Measurements from ENCODE around the gene MAGI1.

DNA sequence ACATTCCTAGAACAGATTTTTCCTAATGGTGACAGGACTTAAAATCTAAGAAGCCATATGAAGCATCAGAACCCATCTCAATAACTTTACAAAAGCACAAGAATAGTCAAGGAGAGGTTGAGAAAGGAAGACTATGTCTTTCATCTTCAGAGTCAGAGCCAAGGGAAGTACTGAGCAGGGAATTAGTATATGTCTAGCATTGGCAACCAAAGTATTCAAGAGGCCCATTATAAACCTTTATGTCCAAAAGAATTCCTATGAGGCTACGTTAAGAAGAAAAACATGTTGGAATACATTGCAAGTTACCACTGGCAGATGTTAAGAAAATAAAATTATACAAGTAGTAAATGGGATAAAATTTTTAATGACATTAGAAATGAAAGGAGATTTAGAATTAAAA, 150.5 kb downstream of the MAGI1 start:
- TF ChIP-seq POLR2A (IDR thresholded peaks at IDR 0.05) (no peak), POLR2AphosphoS5 (IDR thresholded peaks at IDR 0.05; ENCODE audit: insufficient read depth in 1 of 2, low read depth in 1 of 2) (no peak)
- TF ChIP-seq, protein P1, sequence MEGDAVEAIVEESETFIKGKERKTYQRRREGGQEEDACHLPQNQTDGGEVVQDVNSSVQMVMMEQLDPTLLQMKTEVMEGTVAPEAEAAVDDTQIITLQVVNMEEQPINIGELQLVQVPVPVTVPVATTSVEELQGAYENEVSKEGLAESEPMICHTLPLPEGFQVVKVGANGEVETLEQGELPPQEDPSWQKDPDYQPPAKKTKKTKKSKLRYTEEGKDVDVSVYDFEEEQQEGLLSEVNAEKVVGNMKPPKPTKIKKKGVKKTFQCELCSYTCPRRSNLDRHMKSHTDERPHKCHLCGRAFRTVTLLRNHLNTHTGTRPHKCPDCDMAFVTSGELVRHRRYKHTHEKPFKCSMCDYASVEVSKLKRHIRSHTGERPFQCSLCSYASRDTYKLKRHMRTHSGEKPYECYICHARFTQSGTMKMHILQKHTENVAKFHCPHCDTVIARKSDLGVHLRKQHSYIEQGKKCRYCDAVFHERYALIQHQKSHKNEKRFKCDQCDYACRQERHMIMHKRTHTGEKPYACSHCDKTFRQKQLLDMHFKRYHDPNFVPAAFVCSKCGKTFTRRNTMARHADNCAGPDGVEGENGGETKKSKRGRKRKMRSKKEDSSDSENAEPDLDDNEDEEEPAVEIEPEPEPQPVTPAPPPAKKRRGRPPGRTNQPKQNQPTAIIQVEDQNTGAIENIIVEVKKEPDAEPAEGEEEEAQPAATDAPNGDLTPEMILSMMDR (IDR thresholded peaks at IDR 0.05), result no peak

All from vagina (tissue), 2 donors.